HEK293T (cell line): ENCODE data around the gene FCGBP.

Source experiments
- CTCF ChIA-PET: fragments of 350-600 bp; formaldehyde crosslinking; extraction: SDS; loops from one replicate; lab custom pipeline; 2021; ENCODE audit warnings: antibody characterized with exemption, inconsistent platforms; lab: Yijun Ruan, JAX
- POLR2A ChIA-PET: fragments of 350-600 bp; formaldehyde crosslinking; extraction: SDS; loops from one replicate; lab custom pipeline; 2020; ENCODE audit warnings: antibody characterized with exemption, inconsistent platforms; lab: Yijun Ruan, JAX
- DNase-seq: peaks from one replicate; pipeline ENCODE4 v3.0.0; 2012; ENCODE audit warnings: mixed read lengths; ENCODE audit errors: extremely low spot score
- ARNT ChIP-seq: fragments of 450-650 bp; IDR thresholded peaks from 2 replicates; pipeline ENCODE4 v1.6.1; 2017; ENCODE audit warnings: mild to moderate bottlenecking
- BHLHE40 ChIP-seq: fragments of 450-650 bp; IDR thresholded peaks from 2 replicates; pipeline ENCODE4 v1.6.1; 2016; ENCODE audit warnings: mild to moderate bottlenecking, moderate library complexity, borderline replicate concordance
- CTBP1 ChIP-seq: fragments of 450-650 bp; IDR thresholded peaks from 2 replicates; pipeline ENCODE4 v1.6.1; 2016; ENCODE audit warnings: borderline replicate concordance
- ELF4 ChIP-seq: fragments of 450-650 bp; IDR thresholded peaks from 2 replicates; pipeline ENCODE4 v1.6.1; 2017; ENCODE audit warnings: antibody characterized with exemption
- FOXA1 ChIP-seq: fragments of 450-650 bp; IDR thresholded peaks from 2 replicates; pipeline ENCODE4 v1.6.1; 2016; ENCODE audit warnings: mild to moderate bottlenecking
- FOXK2 ChIP-seq: fragments of 450-650 bp; IDR thresholded peaks from 2 replicates; pipeline ENCODE4 v1.6.1; 2016; ENCODE audit warnings: mild to moderate bottlenecking
- FOXM1 ChIP-seq: fragments of 450-650 bp; IDR thresholded peaks from 2 replicates; pipeline ENCODE4 v1.6.1; 2017; ENCODE audit warnings: mild to moderate bottlenecking, borderline replicate concordance
- HDGF ChIP-seq: fragments of 450-650 bp; IDR thresholded peaks from 2 replicates; pipeline ENCODE4 v1.6.1; 2017; ENCODE audit warnings: antibody characterized with exemption, borderline replicate concordance
- L3MBTL2 ChIP-seq: fragments of 450-650 bp; conservative IDR thresholded peaks from 2 replicates; pipeline ENCODE4 v1.6.1; 2016; ENCODE audit warnings: mild to moderate bottlenecking
- LEF1 ChIP-seq: fragments of 450-650 bp; IDR thresholded peaks from 2 replicates; pipeline ENCODE4 v1.6.1; 2017; ENCODE audit warnings: mild to moderate bottlenecking, borderline replicate concordance
- NFRKB ChIP-seq: fragments of 450-650 bp; IDR thresholded peaks from 2 replicates; pipeline ENCODE4 v1.6.1; 2016; ENCODE audit warnings: mild to moderate bottlenecking, moderate library complexity
- SP1 ChIP-seq: fragments of 450-650 bp; IDR thresholded peaks from 2 replicates; pipeline ENCODE4 v1.6.1; 2017
- SUZ12 ChIP-seq: fragments of 450-650 bp; IDR thresholded peaks from 2 replicates; pipeline ENCODE4 v1.6.1; 2016; ENCODE audit warnings: mild to moderate bottlenecking
- TARDBP ChIP-seq: fragments of 450-650 bp; IDR thresholded peaks from 2 replicates; pipeline ENCODE4 v1.6.1; 2016
- ZNF384 ChIP-seq: fragments of 450-650 bp; IDR thresholded peaks from 2 replicates; pipeline ENCODE4 v1.6.1; 2016
- TF ChIP-seq, protein P1 (sequence below): fragments of 450-650 bp; IDR thresholded peaks from 2 replicates; pipeline ENCODE4 v1.6.1; 2016

The FCGBP gene

DNA sequence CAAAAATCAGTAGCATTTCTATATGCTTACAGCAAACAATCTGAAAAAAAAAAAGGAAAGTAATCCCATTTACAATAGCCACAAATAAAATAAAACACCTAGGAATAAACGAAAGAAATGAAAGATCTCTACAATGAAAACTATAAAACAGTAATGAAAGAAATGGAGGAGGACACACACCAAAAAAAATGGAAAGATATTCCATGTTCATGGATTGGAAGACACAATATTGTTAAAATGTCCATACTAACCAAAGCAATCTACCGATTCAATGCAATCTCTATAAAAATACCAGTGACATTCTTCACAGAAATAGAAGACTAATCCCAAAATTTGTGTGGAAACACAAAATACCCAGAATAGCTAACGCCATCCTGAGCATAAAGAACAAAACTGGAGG, 4.7 kb downstream of the FCGBP start:
- no peak for DNase-seq
- CTCF ChIA-PET: no interaction called here
- POLR2A ChIA-PET: no interaction called here
- no peak for TF ChIP-seq FOXM1
- TF ChIP-seq FOXK2: no peak
- TF ChIP-seq ARNT: no peak
- TF ChIP-seq BHLHE40: no peak
- TF ChIP-seq NFRKB: no peak
- TF ChIP-seq HDGF: no peak
- no peak for TF ChIP-seq SP1

DNA sequence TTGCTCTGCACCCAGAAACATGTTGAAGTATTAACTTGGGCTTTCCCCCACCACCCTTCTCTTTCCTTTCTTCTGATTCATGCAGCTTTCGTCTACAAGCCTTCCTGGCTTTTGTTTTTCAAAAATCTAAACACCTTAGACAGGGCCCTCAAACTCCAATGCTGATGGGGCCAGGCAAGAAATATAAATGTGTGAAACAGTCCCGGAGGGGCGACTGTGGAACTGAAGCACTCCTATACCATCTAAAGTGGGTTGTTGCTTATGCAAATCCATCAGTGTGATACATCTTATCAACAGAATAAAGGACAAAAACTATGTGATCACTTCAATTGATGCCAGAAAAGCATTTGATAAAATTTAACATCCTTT, 6.1 kb downstream of the FCGBP start:
- CTCF ChIA-PET: no interaction called here
- no peak for DNase-seq
- POLR2A ChIA-PET: interaction anchor here (0.9 kb wide), 1 partner anchor 42 kb away, joined by 4 read pairs; the partner anchor contains the start of gene PSMC4
- TF ChIP-seq FOXA1 (no peak), FOXK2 (no peak), ARNT (no peak), SUZ12 (no peak), ZNF384 (no peak), SP1 (no peak), HDGF (no peak), FOXM1 (no peak), CTBP1 (no peak), TARDBP (no peak), ELF4 (no peak), BHLHE40 (no peak), NFRKB (no peak), LEF1 (no peak), L3MBTL2 (no peak)
- TF ChIP-seq, protein P1, sequence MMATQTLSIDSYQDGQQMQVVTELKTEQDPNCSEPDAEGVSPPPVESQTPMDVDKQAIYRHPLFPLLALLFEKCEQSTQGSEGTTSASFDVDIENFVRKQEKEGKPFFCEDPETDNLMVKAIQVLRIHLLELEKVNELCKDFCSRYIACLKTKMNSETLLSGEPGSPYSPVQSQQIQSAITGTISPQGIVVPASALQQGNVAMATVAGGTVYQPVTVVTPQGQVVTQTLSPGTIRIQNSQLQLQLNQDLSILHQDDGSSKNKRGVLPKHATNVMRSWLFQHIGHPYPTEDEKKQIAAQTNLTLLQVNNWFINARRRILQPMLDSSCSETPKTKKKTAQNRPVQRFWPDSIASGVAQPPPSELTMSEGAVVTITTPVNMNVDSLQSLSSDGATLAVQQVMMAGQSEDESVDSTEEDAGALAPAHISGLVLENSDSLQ: no peak

DNA sequence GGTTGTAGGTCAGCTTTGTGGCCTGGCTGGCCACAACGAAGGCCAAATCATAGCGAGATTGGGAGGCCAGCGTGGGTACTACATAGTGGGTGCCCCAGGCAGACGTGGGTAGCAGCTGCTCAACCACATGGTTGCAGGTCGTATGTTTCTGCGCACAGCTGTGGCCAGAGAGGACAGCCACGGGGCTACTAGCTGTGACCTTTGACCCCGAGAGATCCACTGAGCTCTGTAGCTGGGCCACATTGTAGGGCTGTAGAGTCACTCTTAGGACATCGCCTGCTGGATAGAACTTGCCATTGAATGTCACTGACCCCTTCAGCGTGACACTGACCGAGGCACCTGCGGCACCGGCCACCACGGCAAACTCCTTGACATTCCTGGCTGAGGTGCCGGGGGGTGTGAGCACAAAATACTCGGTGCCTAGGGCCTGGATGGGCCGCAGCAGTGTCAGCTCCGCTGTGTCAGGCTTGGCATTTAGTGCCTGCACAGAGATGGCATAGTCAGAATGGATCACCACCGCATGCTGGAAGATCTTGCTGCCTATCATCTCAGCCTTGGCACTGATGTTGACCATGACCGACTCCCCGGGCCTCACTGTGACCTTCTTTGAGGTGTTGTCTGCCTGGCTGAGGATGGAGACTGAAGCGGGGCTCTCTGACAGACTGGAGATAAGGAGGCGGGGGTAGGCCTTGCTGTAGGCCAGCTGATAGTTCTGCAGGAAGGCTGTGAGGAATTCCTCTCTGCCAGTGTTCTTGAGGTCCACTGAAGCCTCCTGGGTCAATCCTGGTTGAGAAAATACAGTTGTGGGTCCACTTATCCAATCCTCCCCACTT, 6.7 kb downstream of the FCGBP start:
- DNase-seq: no peak
- CTCF ChIA-PET: no interaction called here
- TF ChIP-seq FOXK2 (no peak), SP1 (no peak), FOXA1 (no peak)
- POLR2A ChIA-PET: interaction anchor here (0.9 kb wide), 1 partner anchor 43 kb away, joined by 4 read pairs; the partner anchor contains the start of gene PSMC4

DNA sequence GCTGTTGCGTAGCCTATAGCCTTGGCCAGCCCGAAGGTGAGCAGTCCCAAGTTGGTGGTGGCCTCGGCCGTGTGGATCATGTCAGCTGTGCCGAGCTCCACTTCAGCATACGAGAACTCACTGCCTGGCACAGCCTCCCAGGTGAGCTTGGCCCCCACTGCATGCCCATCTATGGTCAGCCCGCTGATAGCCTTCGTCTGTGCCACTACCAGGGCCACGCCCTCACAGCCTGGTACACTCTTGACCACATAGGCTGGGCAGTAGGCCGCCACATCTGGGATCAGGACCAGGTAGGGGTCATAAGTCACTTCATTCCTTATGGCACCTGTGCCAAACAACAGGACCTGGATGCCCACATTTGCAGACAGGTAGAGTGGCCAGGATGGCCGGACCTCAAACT, 7.4 kb downstream of the FCGBP start:
- DNase-seq: no peak
- ChIA-PET POLR2A (no interaction called here), CTCF (no interaction called here)
- TF ChIP-seq CTBP1 (no peak), ZNF384 (no peak), LEF1 (no peak), FOXK2 (no peak), SP1 (no peak), HDGF (no peak), NFRKB (no peak), ELF4 (no peak)
- TF ChIP-seq, protein P1: no peak

DNA sequence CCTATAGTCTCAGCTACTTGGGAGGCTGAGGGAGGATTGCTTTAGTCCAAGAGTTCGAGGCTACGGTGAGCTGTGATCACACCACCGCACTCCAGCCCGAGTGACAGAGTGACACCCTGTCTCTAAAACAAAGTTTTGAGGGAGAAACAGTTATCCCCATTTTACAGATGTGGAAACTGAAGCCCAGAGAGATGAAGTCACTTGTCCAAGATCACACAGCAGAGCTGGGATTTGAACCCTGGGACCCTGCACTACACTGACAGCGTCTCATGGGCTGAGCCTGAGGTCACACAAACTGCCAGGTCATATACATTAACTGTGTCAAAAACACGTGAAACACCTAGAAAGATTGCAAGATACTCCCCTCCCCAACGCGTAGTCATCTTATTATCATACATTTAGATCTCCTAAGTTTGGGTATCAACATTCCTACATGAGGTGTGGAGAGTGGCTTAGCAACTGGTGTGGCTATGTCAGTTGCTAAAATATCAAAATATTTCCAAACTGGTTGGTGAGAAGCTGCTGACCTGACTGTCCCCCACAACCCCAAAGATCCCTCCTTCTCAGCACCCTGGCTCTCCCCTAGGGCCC, 8.2 kb downstream of the FCGBP start:
- no peak for DNase-seq
- CTCF ChIA-PET: no interaction called here
- POLR2A ChIA-PET: no interaction called here
- TF ChIP-seq BHLHE40: no peak
- TF ChIP-seq LEF1: no peak
- no peak for TF ChIP-seq TARDBP
- TF ChIP-seq FOXM1: no peak
- TF ChIP-seq CTBP1: no peak
- TF ChIP-seq, protein P1: no peak
- no peak for TF ChIP-seq HDGF
- no peak for TF ChIP-seq ZNF384
- no peak for TF ChIP-seq FOXA1
- no peak for TF ChIP-seq SP1
- no peak for TF ChIP-seq L3MBTL2
- no peak for TF ChIP-seq NFRKB
- TF ChIP-seq FOXK2: no peak
- TF ChIP-seq ARNT: no peak
- no peak for TF ChIP-seq SUZ12

DNA sequence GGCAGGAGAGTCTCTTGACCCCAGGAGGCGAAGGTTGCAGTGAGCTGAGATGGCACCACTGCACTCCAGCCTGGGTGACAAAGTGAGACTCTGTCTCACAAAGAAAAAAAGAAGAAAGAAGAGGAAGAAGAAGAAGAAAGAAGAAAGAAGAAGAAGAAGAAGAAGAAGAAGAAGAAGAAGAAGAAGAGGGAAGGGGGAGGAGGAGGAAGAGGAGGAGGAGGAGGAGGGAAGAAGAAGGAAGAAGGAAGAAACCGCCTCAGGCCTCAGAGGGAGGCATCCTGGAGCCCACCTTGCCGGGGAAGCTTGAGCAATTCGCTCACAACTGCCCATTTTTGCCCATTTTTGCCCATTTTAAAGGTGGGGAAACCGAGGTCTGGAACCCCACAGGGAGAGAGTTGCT, 9.5 kb downstream of the FCGBP start:
- DNase-seq: no peak
- TF ChIP-seq L3MBTL2 (no peak), ARNT (no peak), LEF1 (no peak), NFRKB (no peak), ZNF384 (no peak), SP1 (no peak), FOXA1 (no peak), SUZ12 (no peak), CTBP1 (no peak), FOXM1 (no peak), HDGF (no peak), BHLHE40 (no peak)
- TF ChIP-seq, protein P1: no peak
- POLR2A ChIA-PET: no interaction called here
- CTCF ChIA-PET: no interaction called here
